GM18511 (cell line): ENCODE results near the gene MYMK.
A peak's percentile ranks its signal among the peaks of the same experiment; 100 is the strongest.

Source experiments
- ATAC-seq: cut with Tn5 transposase; IDR thresholded peaks from one replicate; pipeline ENCODE4 v1.9.1; 2021; ENCODE audit warnings: mild to moderate bottlenecking, moderate library complexity; ENCODE audit not compliant: unreplicated experiment

Gene MYMK

GRCh38 chr9:133558191-133559126 is 33.7 kb upstream of the MYMK start:
- ATAC-seq = peak; percentile 67

- no peak for ATAC-seq
Observed at GRCh38 chr9:133557581-133557980, 32.8 kb upstream of the MYMK start.

- ATAC-seq = no peak
Observed at GRCh38 chr9:133556354-133556753, 31.6 kb upstream of the MYMK start.

- ATAC-seq = no peak
Observed at GRCh38 chr9:133554729-133555128, 30.0 kb upstream of the MYMK start.

DNA sequence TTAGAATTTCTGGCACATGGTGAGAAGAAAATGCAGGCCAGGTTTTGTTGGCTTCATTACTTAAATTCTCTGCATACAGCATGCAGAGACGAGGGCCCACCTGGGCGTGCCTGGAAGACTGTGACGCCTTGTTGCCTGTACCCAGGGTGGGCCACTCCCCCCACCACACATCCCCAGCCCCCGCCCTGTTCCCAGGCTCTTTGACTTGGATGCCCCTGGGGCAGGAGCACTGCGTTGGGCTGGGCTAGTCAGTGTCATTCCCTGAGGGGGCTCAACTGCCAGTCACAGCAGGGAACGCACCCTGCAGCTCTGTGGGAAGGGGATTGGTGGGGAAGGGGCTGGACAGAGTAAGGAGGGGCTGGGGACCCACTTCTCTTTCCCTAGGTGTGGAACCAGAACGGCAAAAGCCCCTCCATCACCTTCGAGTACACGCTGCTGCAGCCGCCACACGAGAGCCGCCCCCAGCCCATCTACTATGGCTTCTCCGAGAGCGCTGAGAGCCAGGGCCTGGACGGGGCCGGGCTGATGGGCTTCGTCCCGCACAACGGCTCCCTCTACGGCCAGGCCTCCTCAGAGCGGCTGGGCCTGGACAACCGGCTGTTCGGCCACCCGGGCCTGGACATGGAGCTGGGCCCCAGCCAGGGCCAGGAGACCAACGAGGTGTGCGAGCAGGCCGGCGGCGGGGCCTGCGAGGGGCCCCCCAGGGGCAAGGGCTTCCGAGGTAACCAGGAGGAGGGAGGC is 29.4 kb upstream of the MYMK start:
- ATAC-seq = no peak

DNA sequence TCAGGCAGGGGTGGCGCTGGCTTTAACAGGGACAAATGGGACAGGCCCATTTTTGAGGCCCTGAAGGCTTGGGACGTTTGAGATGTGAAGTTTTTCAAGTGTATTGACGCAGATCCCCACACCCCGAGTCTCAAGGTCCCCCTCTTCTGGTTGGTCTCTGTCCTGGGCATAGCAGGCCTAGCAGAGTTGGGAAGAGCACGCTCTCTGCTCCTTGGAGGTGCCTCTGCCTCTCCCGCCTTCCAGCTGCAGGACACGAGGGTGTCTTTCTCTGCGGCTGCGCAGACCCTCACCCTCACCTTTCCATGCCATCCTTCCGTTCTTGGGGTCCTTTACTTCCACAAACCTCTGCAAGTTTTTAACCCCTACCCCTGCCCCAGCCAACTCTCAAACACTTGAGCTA is 28.4 kb upstream of the MYMK start:
- ATAC-seq = no peak

DNA sequence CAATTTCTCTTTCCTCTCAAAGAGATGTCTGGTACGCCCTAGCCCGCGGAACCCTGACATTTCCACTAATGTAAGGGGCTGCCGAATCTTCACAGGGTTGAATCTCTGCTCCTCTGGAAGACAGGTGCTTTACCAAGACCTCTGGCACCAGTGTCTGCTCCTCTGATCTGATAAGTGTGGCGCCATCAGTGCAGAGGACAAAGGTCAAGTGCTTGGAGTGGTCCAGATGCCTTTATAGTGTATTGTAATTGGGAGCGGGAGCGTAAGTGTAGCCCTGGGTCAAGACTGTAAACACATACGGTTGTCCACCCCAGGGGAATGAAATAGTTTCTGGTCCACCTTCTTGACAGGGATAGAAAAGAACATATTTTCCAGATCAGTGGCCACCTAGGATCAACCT is 27.5 kb upstream of the MYMK start:
- no peak for ATAC-seq

GRCh38 chr9:133551446-133551845 is 26.7 kb upstream of the MYMK start:
- no peak for ATAC-seq

- no peak for ATAC-seq
Observed at GRCh38 chr9:133547116-133547515, 22.4 kb upstream of the MYMK start.

DNA sequence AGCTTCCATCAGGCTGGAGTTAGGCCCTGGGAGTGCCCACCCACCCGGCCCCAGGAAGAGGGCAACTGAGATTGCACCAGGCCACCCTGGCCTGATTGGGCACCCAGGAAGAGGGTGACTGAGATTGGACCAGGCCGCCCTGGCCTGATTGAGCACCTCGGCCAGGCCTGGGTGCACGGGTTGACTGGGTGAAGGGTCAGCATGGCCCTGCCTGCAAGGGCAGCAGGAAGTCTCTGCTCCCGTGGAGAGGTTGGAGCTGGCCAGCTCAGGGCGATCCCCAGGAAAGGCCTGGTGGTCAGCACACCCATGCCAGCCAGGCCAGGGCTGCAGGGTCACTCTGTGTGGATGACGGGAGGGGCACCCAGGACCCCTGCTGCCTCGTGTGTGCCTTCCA is 21.5 kb upstream of the MYMK start:
- ATAC-seq = no peak

DNA sequence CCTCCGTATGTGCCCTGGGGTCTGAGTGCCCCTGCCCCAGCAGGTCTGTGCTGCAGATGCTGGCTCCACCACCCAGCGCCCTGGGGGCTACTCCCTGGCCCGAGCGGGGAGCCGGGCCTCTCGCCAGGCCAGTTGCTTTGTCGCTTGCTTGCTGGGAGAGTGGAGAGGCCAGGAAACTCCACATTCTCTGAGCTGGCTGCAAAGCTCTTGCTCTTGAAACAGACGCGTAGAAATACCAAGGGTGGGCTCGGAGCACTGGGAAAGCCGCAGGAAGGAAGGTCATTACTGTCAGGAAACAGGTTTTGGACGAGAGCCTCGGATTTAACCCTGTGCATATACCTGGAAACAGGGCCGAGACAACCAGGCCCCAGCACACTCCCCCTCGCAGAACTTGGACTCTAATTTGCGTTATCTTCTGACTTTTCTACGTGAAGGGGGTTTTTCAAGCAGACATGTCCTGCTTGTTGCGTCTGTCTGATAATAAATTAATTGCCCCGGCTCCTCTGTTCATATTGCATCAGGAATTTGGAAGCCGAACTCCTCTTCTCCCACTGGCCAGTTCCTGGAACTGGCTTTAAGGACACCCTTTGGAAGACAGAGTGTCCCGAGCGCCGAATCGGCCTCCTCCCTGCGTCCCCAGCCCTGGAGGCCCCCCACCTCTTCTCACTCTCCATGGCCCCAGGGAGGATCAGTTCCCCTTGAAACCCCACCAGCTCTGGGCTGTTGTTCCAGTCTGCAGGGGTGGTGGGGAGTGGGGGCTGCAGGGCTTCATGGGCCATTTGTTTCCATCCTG is 20.9 kb upstream of the MYMK start:
- ATAC-seq = no peak

GRCh38 chr9:133543772-133544467 is 19.2 kb upstream of the MYMK start:
- no peak for ATAC-seq

- no peak for ATAC-seq
Observed at GRCh38 chr9:133542002-133542401, 17.2 kb upstream of the MYMK start.

- no peak for ATAC-seq
Observed at GRCh38 chr9:133540698-133541025, 15.9 kb upstream of the MYMK start.

- no peak for ATAC-seq
Observed at GRCh38 chr9:133539991-133540697, 15.4 kb upstream of the MYMK start.

- ATAC-seq = no peak
Observed at GRCh38 chr9:133538851-133539833, 14.4 kb upstream of the MYMK start.

GRCh38 chr9:133538176-133538575 is 13.4 kb upstream of the MYMK start:
- no peak for ATAC-seq

GRCh38 chr9:133537257-133537656 is 12.5 kb upstream of the MYMK start:
- ATAC-seq = no peak

DNA sequence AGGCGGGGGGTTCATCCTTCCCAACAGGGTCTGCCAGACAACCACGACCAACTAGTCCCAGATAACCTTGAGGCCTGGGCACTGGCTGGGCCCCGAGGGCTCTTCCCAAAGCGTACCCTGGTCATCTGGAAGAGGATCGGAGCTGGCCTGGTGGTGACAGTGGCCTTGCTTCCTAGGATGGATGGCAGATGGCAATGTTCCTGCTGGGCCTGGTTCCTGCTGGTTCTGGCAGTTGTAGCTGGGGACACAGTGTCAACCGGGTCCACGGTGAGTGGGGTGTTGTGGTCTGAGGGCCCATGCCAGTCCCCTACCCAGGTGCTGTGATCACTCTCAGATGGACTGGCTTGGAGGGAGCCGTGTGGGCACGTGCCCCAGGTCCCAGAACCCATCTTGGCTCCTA is 11.8 kb upstream of the MYMK start:
- no peak for ATAC-seq
